ENCODE measurements around the gene EML2.
"Not testable (repeated sequence)": the region's sequence is repeated elsewhere in the genome, so short reads cannot be mapped to it uniquely, and the experiment has no call there.

Gene EML2

DNA sequence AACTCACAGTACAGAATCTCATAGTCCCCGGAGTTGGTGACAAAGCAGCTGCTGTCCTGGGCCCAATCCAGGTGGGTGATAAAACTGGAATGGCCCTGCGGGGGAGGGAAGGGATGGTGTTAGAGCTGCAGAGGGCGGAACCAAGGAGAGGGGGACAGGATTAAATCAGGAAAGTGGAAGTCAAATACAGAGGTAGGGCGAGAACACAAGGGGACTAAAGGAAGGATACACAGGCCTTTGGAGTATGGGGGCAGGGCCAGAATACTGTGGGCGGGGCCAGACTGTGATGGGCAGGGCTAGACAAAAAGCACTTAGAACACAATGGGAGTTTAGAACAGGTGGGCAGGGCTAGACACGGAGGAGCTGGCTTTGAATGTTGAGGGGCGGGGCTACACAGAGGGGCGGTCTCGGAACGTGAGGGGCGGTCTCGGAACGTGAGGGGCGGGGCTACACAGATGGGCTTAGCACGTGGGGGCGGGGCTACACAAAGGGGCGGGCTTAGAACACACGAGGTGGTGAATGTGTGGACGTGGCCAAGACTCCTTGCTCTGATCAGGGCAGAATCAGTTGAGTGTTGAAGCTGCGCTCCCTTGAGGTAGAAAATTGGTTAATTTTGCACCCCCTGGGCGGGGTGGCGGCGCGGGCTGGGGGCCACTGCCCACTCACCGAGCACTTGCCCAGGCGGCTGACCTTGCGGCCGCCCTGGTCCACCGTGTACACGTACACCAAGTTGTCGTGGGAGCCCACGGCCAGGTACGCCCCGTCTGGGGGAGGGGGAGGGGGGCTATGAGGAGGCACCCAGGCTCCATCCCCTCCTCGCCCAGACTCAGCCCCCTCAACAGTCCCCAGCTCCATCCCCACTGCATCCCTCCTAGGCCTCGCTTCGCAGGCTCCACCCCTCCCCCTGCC lies 23.1 kb downstream of the EML2 start:
- peak; percentile 79 to 87 for DNase-seq (ENCODE audit: low read depth in 2 of 2)

- DNase-seq (ENCODE audit: low read depth in 2 of 2): not testable (repeated sequence)
Measured at GRCh38 chr19:45615056-45615455, 24.1 kb downstream of the EML2 start.

DNA sequence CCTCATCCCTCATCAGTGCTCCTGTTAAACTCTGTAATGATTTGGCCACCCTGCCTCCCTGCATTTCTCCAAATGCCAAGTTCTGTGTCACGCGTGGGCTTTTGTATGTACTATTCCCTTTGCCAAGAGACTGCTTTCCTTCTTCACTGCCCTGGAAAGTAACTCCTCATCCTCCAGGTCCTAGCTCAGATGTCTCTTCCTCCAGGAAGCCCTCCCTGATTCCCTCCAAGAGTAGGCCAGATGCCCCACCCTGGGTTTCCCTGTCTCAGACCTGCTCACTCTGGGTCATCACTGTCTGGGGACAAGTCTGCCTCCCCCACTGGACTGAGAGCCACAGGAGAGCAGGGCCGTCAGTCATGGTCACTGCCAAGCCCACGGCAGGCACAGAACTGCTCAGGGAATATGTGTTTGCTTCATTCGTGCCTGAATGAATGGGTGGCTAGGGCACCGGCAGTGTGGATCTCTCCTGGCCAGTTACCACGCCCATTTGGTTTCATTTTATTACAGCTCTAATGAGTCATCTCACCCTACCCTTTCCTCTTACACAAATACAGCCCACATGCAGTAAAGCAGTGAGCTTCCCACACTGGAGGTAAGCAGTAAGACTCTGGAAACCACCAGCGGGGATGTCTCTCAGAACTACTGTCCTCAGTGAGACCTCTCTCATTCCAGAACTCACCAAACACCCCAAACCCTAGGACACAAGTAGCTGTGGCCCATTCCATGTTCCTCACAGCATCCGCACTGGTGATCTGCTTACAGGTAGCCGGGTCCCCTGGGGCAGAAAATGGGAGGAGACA lies 25.1 kb downstream of the EML2 start:
- DNase-seq (ENCODE audit: low read depth in 2 of 2): peak; percentile 19 to 23

- DNase-seq (ENCODE audit: low read depth in 2 of 2): no peak
Measured at GRCh38 chr19:45608948-45609347, 30.2 kb downstream of the EML2 start.

DNA sequence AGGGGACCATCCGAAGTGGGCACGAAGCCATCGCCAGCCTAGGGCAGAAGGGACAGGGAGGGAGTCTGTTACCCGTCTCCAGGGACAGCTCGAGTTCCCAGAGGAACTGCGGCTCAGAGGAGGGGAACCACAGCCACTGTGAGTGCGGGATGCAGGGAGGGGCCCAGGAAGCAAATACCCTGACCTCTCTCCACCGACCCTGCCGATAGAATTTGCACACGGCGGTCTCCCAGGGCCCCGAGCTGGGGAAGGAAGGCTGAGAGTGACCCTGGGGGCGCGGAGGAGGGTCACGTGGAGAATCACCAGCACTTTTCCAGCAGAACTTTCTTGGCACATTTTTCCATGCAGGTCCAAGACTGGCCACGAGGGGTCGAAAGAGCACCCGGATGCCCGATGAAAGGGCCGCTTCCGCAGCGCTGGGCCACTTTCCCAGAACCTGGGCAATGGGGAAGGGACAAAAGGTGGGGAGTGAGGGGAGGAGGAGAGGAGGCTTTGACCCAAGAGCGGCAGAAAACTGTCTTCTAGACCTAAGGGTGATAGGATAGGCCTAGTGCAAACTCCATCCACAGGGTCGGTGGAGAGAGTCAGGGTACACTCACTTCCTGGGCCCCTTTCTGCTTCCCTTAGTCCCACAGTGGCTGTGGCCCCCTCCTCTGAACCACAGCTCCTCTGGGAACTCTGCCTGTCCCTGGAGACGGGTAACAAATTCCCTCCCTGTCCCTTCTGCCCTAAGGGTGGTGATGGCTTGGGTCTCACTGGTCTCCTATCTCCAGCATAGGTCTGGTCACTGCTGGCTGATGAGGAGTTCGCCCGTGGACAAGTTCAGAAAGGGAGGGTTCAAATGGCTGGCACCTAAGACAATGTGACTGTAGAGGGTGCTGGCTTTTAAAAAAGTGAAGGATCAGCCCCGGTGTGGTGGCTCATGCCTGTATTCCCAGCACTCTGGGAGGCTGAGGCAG lies 31.8 kb downstream of the EML2 start:
- DNase-seq (ENCODE audit: low read depth in 2 of 2): peak; percentile 20 to 30

DNA sequence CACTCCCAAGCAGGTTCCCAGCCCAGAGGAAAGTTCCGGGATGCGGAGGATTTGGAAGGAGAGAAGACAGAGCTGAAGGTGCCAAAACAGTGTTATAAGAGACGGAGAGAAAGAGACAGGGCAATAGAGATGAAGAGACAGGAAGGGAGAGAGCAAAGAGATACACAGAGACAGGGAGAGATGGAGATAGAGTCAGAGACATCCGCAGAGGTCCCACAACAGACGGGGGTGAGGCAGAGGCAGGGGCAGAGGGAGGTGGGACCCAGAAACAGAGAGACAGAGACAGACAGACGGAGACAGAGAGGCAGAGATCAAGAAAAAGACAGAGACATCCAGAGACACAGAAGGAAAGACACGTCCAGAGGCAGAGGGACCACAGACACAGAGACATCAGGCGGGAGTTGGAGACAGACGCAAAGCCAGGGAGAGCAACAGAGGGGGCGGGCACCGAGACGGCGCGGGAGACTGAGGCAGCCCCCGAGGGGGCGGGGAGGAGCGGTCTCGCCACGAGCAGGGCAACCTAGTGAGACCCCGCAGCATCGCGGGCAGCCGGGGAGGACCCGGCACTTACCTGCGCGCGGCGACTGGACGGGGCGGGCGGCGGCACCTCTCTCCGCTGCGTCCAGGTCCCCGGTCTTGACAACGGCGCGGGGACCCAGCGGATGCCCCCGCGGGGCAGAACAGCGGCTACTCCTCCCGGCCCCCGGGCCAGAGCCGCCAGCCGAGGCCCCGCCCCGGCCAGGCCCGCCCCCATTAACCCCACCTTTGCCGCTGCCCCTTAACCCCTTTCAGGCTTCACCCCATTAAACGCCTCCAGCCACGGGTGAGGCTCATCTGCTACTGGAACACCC lies 37.4 kb downstream of the EML2 start, which contains the start of gene GPR4:
GPR4 (minus strand) TSS at position 689 of the 851 bp plus-strand sequence. CDS start 10,346 bp downstream, outside the sequence.
- DNase-seq (ENCODE audit: low read depth in 2 of 2): no peak

DNA sequence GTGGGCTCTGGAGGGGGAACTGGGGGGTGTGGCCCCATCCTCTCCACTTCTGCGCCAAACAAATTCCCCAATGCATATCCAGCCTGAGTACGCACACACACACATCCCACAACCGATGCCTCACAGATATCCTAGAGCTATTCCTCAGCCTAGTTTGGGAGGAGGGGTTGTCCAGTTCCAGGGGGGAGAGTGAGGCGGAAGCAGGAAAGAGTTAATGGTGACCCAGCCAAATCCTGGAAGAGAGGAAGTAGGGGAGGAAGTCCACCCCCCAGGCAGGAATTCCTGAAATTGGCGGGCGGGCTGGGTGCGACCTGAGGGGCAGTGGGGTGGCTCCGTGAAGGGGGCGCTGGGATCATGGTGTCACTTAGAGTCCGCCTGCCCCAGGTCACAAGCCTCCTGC lies 38.1 kb downstream of the EML2 start:
- DNase-seq (ENCODE audit: low read depth in 2 of 2): no peak

DNA sequence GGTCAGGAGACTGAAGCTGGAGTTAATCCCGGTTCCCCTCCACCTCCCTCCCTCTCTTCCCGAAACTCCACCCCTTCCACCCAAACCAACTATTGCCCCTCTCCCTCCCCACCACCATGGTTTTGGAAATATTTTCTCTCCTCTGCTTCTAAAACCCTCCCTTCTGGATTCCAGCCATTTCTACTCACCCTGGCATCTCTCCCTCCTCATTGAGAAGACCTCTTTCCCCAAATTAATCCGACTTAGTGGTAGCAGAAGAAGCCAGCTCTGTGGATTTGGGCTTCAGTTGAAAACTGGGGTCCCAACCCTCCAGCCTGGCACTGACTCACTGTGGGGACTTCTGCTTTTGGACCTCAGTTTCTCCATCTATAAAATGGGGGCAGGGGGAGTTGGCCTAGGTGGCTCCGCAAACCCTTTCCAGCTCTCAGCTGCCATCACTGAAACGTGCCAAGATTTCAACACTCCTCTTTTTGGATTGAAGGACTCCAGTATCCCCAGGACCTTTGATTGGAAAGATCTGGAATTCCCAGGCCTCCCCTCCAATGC lies 38.8 kb downstream of the EML2 start:
- no peak for DNase-seq (ENCODE audit: low read depth in 2 of 2)

DNA sequence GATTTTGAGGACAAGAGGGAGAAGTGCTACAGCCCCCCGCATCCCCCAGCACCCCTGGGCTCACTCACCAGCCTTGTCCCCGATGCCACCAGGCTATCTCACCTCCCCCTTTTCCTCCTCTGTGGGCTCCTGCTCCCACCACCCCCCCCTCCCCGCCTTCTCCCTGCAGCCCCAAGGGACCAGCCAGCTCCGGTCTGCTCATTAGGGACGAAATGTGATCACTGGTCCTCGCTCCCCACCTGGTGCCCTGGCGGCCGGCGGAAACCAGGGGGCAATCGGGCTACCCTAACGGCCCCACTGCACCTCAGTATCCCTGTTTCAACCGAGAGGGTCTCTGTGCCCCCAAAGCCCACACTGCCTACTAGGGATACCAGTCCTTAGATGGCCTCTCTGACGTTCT lies 39.9 kb downstream of the EML2 start:
- DNase-seq (ENCODE audit: low read depth in 2 of 2): no peak

DNA sequence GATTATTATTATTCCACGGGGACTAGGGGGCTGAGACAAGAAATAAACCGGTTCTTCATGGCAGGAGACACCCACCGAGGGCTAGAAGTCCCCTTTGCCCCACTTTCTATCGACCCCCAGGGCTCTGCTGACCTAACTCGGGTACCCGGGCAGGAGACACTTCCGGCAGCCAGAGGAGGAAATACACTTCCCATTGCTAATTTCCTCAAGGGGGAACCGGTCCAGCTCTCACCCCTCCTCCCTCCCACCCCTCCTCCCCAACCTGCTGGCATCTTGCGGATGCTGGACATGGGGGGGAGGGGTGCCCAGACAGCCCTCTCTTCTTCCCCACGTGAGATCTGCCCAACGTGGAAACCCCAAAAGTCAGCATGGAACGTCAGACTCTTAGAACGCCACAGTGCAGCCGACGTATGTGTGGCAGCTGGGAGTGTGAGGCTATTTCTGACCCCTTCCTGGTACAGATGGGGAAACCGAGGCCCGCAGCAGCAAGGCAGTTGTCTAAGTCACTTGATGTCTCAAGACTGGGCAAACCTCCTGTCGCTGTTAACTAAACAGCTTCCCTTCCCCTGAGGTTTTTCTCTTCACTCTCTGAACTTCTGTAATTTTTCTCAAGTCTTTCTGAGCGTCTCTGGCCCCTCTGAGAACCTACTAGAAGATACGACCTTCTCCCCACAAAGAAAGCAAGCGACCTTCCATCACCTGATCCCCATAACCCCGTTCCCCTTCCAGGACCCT lies 40.8 kb downstream of the EML2 start:
- DNase-seq (ENCODE audit: low read depth in 2 of 2): no peak

- DNase-seq (ENCODE audit: low read depth in 2 of 2): no peak
Measured at GRCh38 chr19:45597425-45598111, 41.6 kb downstream of the EML2 start.

DNA sequence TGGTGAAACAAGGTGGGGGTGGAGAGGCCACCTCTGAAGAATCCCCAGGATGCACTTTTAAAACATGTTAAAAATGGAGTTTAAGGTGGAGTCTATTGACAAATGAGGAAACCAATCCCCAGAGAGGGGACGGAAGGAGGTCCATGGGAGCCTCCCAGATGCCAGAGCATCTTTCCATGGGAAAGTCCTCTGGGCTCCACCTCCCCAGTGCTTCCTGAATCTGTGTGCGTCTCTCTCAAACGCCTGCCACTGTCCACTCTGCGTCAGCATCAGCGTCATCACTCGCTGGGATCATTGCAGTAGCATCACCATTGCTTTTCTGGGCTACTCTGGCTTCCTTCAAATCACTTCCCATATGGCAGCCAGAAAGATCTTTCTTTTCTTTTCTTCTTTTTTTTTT lies 43.4 kb downstream of the EML2 start:
- no peak for DNase-seq (ENCODE audit: low read depth in 2 of 2)

GRCh38 chr19:45593520-45593919 lies 45.7 kb downstream of the EML2 start:
- no peak for DNase-seq (ENCODE audit: low read depth in 2 of 2)

GRCh38 chr19:45592366-45592765 lies 46.8 kb downstream of the EML2 start:
- no peak for DNase-seq (ENCODE audit: low read depth in 2 of 2)

GRCh38 chr19:45591638-45592005 lies 47.6 kb downstream of the EML2 start:
- DNase-seq (ENCODE audit: low read depth in 2 of 2): no peak

DNA sequence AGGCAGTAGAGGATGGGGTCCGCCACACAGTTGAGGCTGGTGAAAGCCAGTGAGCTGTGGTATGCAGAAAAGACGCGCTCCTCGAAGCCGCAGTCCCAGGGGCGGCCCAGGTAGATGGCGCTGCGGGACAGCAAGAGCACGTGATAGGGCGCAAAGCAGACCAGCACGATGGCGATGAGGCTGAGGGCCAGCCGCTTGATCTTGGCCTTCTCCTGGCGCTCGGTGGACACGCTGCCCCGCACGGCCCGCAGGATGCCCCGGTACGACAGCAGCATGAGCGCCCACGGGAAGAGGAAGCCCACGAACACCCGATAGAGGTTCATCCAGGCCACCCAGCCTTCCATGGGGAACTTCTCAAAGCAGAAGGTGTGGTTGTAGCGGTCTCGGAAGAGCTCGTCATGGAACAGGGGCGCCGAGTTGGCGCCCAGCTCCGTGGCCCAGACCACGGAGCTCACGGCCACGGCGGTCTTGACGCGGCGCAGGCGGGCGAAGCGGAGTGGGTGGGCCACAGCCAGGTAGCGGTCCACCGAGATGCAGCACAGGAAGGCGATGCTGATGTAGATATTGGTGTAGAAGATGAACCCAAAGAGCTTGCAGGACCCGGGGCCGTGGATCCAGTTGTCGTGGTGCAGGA lies 48.1 kb downstream of the EML2 start:
- DNase-seq (ENCODE audit: low read depth in 2 of 2): peak; percentile 27 to 28

GRCh38 chr19:45590300-45591003 lies 48.7 kb downstream of the EML2 start:
- no peak for DNase-seq (ENCODE audit: low read depth in 2 of 2)

GRCh38 chr19:45589768-45590167 lies 49.4 kb downstream of the EML2 start:
- DNase-seq (ENCODE audit: low read depth in 2 of 2): no peak
